ENCODE data around the gene AP1S1. TPM values are rescaled to one million over a fixed set of nuclear protein-coding genes. Genes with fewer than 3 reads are reported as not detected.
A peak's percentile ranks its signal among the peaks of the same experiment; 100 is the strongest.

Gene AP1S1
- total RNA-seq, 2 experiments from 2014 or later: 34.1 to 44.0 TPM

DNA sequence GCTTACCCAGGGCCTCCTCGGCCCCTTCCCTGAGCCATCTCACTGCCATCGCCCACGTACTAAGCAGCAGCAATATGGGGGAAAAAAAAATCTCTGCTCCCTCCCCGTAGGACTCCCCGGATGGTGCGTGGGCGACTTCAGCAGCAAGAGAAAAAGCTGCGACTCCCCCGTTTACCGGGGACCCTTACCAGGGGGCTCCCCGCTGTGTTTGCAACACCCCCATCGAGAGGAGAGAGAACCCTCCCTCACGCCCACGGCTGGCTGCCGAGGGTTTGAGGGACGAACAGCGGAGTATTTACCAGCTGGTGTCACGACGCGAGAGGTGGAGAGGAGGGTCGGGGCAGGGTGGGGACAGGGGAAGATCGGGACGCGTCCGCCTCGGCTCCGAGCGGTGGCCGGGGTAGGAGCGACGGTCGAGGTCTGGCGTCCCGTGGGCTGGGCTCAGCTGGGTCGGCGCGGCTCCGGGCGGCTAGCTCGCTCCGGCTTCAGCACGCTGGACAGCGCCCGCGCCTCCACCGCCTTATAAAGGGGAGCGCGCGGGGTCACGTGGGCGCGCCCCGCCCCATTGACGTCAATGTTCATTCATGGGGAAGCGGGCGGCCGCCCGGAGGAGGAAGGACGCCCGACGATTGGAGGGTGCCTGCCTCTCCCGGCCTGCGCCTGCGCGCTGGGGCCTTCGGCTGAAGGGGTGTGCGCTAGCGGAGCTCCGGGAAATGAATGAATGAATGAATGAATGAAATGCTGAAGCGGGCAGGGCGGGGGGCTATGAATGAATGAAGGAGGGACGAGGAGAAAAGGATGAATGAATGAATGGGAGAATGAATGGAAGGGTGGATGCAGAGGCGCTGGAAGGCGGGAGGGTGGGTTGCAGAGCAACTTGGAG is 11.0 kb downstream of the AP1S1 start, which contains the start of gene VGF:
TSS of gene VGF (minus strand) at position 495 of the 883 bp plus-strand sequence. CDS start 726 bp downstream, outside the sequence.
- Mint-ChIP-seq H3K9me3 (no peaks in the 10 kb centered on the region), H3K36me3 (peaks cover 4% of the 10 kb centered on the region), H3K4me1 (peaks cover 31% of the 10 kb centered on the region), H3K4me3 (peak within 1 kb of the TSS; percentile 87), H3K27me3 (peaks cover 65% of the 10 kb centered on the region), H3K27ac (peak within 1 kb of the TSS; percentile 40)
- POLR2A ChIA-PET: interaction anchor here (0.6 to 2.4 kb wide), 7 partner anchors 8 to 1268 kb away, joined by 3 to 8 read pairs (median 4); partner anchors contain the start of genes SRRT, TRIM56 and UFSP1
- ATAC-seq (ENCODE audit: low read depth): peak; percentile 84
- DNase-seq: peak; percentile 97

DNA sequence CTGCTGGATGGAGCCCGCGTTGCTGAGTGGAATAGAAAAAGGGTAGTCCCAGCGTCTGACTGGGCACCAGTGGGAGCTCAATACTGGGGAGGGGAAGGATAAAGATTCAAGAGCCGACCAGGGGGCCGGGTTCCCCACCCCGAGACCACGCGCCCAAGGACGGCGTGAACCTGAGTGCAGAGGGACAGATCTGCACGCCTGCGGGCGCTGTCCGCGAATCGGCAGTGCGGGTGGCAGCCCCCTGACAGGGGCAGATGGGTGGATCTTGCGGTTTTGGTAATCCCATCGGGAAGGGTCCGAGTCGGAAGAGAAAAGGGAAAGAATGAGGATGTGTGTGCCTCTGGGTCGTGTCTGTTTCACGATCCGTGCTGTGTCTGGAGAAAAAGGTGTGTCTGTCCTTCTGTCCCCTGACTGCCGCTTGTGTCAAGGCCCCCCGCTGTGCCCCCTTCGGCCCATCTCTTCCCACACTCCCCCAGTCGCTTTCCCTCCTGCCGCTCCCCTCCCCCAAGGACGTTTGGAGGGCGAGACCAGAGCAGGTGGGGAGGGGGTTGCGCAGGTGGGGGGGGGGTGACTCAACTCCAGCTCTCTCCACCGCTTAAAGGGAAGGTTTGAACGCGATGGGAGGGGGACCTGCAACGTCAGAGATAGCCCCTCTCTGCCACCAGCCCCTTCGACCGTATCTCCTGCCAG is 11.8 kb downstream of the AP1S1 start:
- H3K9me3 Mint-ChIP-seq: no peaks in the 10 kb centered on the region
- H3K4me3 Mint-ChIP-seq: peak overlapping the region; percentile 87
- no peak for DNase-seq
- no peak overlapping the region for H3K27ac Mint-ChIP-seq
- peaks cover 38% of the 10 kb centered on the region for H3K4me1 Mint-ChIP-seq
- ATAC-seq (ENCODE audit: low read depth): no peak
- POLR2A ChIA-PET: interaction anchor here (0.6 to 2.4 kb wide), 6 partner anchors 8 to 1268 kb away, joined by 3 to 8 read pairs (median 4); partner anchors contain the start of genes SRRT, TRIM56 and UFSP1
- peaks cover 73% of the 10 kb centered on the region for H3K27me3 Mint-ChIP-seq
- H3K36me3 Mint-ChIP-seq: peaks cover 4% of the 10 kb centered on the region

GRCh38 chr7:101166648-101166908 is 12.3 kb downstream of the AP1S1 start:
- POLR2A ChIA-PET: interaction anchor here (1.2 kb wide), 1 partner anchor 81 kb away, joined by 4 read pairs; the partner anchor contains the start of gene TRIM56
- DNase-seq: no peak
- Mint-ChIP-seq H3K4me3 (no peak overlapping the region), H3K27me3 (peaks cover 77% of the 10 kb centered on the region), H3K9me3 (no peaks in the 10 kb centered on the region), H3K27ac (no peak overlapping the region), H3K36me3 (peaks cover 2% of the 10 kb centered on the region), H3K4me1 (peaks cover 43% of the 10 kb centered on the region)
- ATAC-seq (ENCODE audit: low read depth): no peak

DNA sequence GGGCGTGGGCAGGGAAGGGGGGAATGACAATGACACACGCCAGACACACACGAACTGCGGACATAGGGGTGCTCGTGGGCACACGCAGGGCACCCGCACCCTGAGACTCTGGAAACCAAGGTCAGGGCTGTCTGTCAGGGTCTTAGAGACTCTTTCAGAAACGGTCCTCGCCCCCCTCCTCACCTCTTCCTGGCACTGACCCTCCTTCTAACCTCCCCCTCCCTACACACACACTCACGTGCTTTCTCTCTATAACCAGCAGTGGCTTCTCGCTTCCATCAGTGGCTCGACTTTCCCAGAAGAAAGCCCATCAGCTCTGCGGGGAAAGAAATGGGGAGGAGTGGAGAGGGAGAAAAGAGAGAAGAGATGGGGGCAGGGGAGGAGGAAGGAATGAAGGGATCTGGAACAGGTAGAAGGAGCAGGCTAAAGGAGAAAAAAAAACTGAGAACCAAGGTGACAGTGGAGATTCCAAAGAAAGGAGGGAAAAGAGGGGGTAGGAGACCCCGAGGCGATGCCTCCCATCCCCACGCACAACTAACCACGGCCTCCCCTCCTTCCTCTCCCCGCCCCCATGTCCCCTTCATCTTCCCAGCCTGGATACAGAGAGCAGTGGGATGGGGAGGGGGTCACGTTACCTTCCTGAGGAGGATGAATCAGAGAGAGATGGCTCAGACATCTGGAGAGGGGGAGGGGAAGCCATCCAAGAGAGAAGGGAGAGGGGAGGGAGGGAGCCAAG is 12.8 kb downstream of the AP1S1 start:
- H3K27ac Mint-ChIP-seq: no peak overlapping the region

GRCh38 chr7:101167645-101168411 is 13.6 kb downstream of the AP1S1 start:
- Mint-ChIP-seq H3K27me3 (peaks cover 79% of the 10 kb centered on the region), H3K36me3 (peaks cover 2% of the 10 kb centered on the region), H3K4me3 (no peak overlapping the region), H3K4me1 (peaks cover 46% of the 10 kb centered on the region), H3K9me3 (no peaks in the 10 kb centered on the region), H3K27ac (no peak overlapping the region)
- POLR2A ChIA-PET: interaction anchor here (1.0 kb wide), 1 partner anchor 24 kb away, joined by 7 read pairs; no protein-coding TSS in a partner anchor
- ATAC-seq (ENCODE audit: low read depth): no peak
- no peak for DNase-seq

More for the DNA sequence above, 12.8 kb downstream of the AP1S1 start:
- Mint-ChIP-seq H3K4me1 (peaks cover 46% of the 10 kb centered on the region), H3K4me3 (no peak overlapping the region), H3K27me3 (peaks cover 81% of the 10 kb centered on the region), H3K36me3 (peaks cover 2% of the 10 kb centered on the region), H3K9me3 (no peaks in the 10 kb centered on the region)
- DNase-seq (no peak), ATAC-seq (ENCODE audit: low read depth) (no peak)
- POLR2A ChIA-PET: no interaction called here

GRCh38 chr7:101168412-101169049 is 14.3 kb downstream of the AP1S1 start:
- H3K4me1 Mint-ChIP-seq: peaks cover 45% of the 10 kb centered on the region
- no peak for DNase-seq
- no peak overlapping the region for H3K4me3 Mint-ChIP-seq
- no peaks in the 10 kb centered on the region for H3K9me3 Mint-ChIP-seq
- no peak for ATAC-seq (ENCODE audit: low read depth)
- no peak overlapping the region for H3K27ac Mint-ChIP-seq
- peaks cover 2% of the 10 kb centered on the region for H3K36me3 Mint-ChIP-seq
- POLR2A ChIA-PET: interaction anchor here (1.0 kb wide), 1 partner anchor 25 kb away, joined by 7 read pairs; no protein-coding TSS in a partner anchor
- peaks cover 81% of the 10 kb centered on the region for H3K27me3 Mint-ChIP-seq

DNA sequence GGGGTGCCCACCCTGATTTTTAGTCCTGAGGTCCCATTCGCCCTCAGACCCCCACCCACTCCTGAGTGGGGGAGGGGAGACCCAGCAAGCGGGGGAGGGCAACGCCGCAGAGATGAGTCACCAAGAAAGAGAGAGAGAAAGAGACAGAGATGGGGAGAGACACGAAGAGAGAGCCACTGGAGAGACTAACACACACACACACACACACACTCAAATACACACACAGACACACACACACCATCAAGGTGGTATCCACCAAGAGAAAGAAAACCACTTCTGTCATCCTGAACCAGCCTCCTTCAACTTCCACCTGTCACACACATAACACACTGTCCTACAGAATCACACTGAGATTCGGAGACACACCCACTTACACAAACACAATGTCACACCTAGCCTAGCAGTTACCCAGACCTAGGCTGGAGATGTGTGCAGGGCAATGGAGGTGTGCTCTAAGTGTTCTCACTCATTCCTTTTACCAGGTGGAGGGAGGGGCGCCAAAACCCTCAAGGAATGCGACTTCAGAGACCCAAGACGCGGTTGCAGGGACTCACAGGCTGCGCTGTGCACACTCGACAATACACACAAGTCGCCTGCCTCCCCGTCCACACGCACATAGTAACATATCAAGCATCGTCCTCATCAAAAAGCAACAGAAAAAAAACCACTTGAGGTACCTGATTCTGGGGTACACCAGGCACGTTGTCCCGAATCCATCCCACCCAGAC is 15.0 kb downstream of the AP1S1 start:
- Mint-ChIP-seq H3K27ac (no peak overlapping the region), H3K4me1 (peaks cover 50% of the 10 kb centered on the region), H3K9me3 (no peaks in the 10 kb centered on the region), H3K36me3 (peaks cover 2% of the 10 kb centered on the region), H3K27me3 (peaks cover 88% of the 10 kb centered on the region), H3K4me3 (peak overlapping the region; percentile 56)
- ATAC-seq (ENCODE audit: low read depth) (no peak), DNase-seq (no peak)
- POLR2A ChIA-PET: no interaction called here

GRCh38 chr7:101169838-101170551 is 15.7 kb downstream of the AP1S1 start:
- H3K4me1 Mint-ChIP-seq: peaks cover 49% of the 10 kb centered on the region
- H3K36me3 Mint-ChIP-seq: peaks cover 2% of the 10 kb centered on the region
- POLR2A ChIA-PET: interaction anchor here (1.2 to 2.1 kb wide), 2 partner anchors 26 to 27 kb away, joined by 3 to 7 read pairs; no protein-coding TSS in a partner anchor
- peaks cover 89% of the 10 kb centered on the region for H3K27me3 Mint-ChIP-seq
- ATAC-seq (ENCODE audit: low read depth) (peak; percentile 35), DNase-seq (peak; percentile 90)
- peak overlapping the region; percentile 56 for H3K4me3 Mint-ChIP-seq
- H3K9me3 Mint-ChIP-seq: no peaks in the 10 kb centered on the region
- H3K27ac Mint-ChIP-seq: no peak overlapping the region

- H3K27me3 Mint-ChIP-seq: peaks cover 90% of the 10 kb centered on the region
- H3K27ac Mint-ChIP-seq: peak overlapping the region; percentile 7
- POLR2A ChIA-PET: interaction anchor here (1.2 to 2.1 kb wide), 2 partner anchors 27 to 28 kb away, joined by 3 to 7 read pairs; no protein-coding TSS in a partner anchor
- peak overlapping the region; percentile 12 for H3K4me3 Mint-ChIP-seq
- ATAC-seq (ENCODE audit: low read depth): no peak
- H3K36me3 Mint-ChIP-seq: no peaks in the 10 kb centered on the region
- peaks cover 44% of the 10 kb centered on the region for H3K4me1 Mint-ChIP-seq
- H3K9me3 Mint-ChIP-seq: no peaks in the 10 kb centered on the region
- no peak for DNase-seq
Observed at GRCh38 chr7:101170617-101171441, 16.6 kb downstream of the AP1S1 start.

GRCh38 chr7:101171442-101171837 is 17.2 kb downstream of the AP1S1 start:
- H3K4me3 Mint-ChIP-seq: peak overlapping the region; percentile 12
- ATAC-seq (ENCODE audit: low read depth) (no peak), DNase-seq (no peak)
- no peaks in the 10 kb centered on the region for H3K9me3 Mint-ChIP-seq
- POLR2A ChIA-PET: interaction anchor here (2.1 kb wide), 1 partner anchor 29 kb away, joined by 7 read pairs; no protein-coding TSS in a partner anchor
- H3K4me1 Mint-ChIP-seq: peaks cover 40% of the 10 kb centered on the region
- H3K27ac Mint-ChIP-seq: peak overlapping the region; percentile 7
- no peaks in the 10 kb centered on the region for H3K36me3 Mint-ChIP-seq
- peaks cover 90% of the 10 kb centered on the region for H3K27me3 Mint-ChIP-seq
